Retinal pigment epithelial cell (primary cell): Measurements from ENCODE around the gene ENPP7.

Source experiments
- DNase-seq: peaks from one replicate; pipeline ENCODE4 v3.0.0-alpha.2; 2010; ENCODE audit warnings: low read depth
- H3K4me3 ChIP-seq: 2 replicates; pipeline ENCODE4 v1.5.1; 2011; ENCODE audit warnings: mild to moderate bottlenecking, low read length, control low read depth, moderate library complexity
- CTCF ChIP-seq: conservative IDR thresholded peaks from 2 replicates; pipeline ENCODE4 v1.5.1; 2011; ENCODE audit warnings: low read depth, low read length, control low read depth, inconsistent platforms

The ENPP7 gene

GRCh38 chr17:79732804-79733691 lies 2.3 kb downstream of the ENPP7 start:
- DNase-seq, result no peak
- no peak for TF ChIP-seq CTCF
- no peak overlapping the region for H3K4me3 ChIP-seq

GRCh38 chr17:79733692-79734070 lies 2.9 kb downstream of the ENPP7 start:
- DNase-seq, result no peak
- TF ChIP-seq CTCF, result no peak
- H3K4me3 ChIP-seq, result no peak overlapping the region

DNA sequence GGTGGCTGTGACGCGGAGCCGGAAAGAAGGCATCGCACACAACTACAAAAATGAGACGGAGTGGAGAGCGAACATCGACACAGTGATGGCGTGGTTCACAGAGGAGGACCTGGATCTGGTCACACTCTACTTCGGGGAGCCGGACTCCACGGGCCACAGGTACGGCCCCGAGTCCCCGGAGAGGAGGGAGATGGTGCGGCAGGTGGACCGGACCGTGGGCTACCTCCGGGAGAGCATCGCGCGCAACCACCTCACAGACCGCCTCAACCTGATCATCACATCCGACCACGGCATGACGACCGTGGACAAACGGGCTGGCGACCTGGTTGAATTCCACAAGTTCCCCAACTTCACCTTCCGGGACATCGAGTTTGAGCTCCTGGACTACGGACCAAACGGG lies 4.4 kb downstream of the ENPP7 start:
- no peak overlapping the region for H3K4me3 ChIP-seq
- no peak for DNase-seq
- TF ChIP-seq CTCF, result no peak

GRCh38 chr17:79737046-79737921 lies 6.5 kb downstream of the ENPP7 start:
- no peak for TF ChIP-seq CTCF
- H3K4me3 ChIP-seq, result no peak overlapping the region
- DNase-seq, result no peak

DNA sequence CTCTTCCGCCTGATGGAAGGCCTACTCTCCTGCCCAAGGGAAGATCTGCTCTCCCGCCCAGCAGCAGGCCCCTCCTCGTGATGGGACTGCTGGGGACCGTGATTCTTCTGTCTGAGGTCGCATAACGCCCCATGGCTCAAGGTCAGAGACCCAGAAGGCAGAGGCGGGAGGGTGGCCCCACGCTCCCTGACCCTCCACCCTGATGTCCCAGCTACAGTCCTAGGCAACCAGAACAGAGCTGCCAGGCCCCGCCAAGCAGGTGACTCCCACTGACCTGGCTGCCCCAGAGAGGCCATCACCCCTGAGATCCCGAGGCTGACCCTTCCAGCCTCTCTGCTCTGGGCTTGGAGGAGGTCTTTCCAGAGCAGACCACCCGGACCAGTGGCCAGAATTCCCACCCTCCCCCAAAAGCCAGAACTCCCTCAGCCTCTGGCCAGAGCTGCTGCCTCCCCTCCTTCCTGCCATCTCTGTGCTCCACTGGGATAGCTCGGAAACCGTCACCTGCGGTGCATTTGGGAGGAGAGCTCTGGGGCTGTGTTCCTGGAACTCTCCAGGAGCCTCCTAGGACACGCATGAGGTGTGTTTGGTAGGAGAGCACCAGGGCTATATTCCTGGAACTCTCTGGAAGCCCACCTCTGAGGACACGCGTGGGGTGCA lies 7.3 kb downstream of the ENPP7 start:
- no peak overlapping the region for H3K4me3 ChIP-seq
- no peak for TF ChIP-seq CTCF
- no peak for DNase-seq

- no peak for DNase-seq
- no peak overlapping the region for H3K4me3 ChIP-seq
- no peak for TF ChIP-seq CTCF
Observed at GRCh38 chr17:79738643-79739042, 7.9 kb downstream of the ENPP7 start.
